ENCODE data around the gene TOM1L2.

TOM1L2 gene

GRCh38 chr17:17947966-17948365, 24.2 kb downstream of the TOM1L2 start:
- H3K79me2 ChIP-seq (ENCODE audit: control insufficient read depth, low read length) = no peaks in the 10 kb centered on the region
- H3K27ac ChIP-seq (ENCODE audit: low read depth, low read length) = no peak overlapping the region
- no peaks in the 10 kb centered on the region for H3K27me3 ChIP-seq (ENCODE audit: control insufficient read depth, low read length)
- no peak overlapping the region for H3K4me2 ChIP-seq (ENCODE audit: low read length)
- H3K36me3 ChIP-seq (ENCODE audit: control insufficient read depth, low read length) = no peaks in the 10 kb centered on the region
- H3K4me1 ChIP-seq (ENCODE audit: control insufficient read depth, low read length) = peaks cover 10% of the 10 kb centered on the region
- TF ChIP-seq EZH2phosphoT487 (IDR thresholded peaks at IDR 0.05; ENCODE audit: borderline replicate concordance, low read length) = no peak
- no peak for TF ChIP-seq CTCF (IDR thresholded peaks at IDR 0.05; ENCODE audit: low read depth, low read length, poor library complexity, severe bottlenecking)
- no peak overlapping the region for H3K4me3 ChIP-seq (ENCODE audit: low read length)
- no peaks in the 10 kb centered on the region for H3K9me3 ChIP-seq (ENCODE audit: control insufficient read depth, insufficient read depth, low read length)
- H4K20me1 ChIP-seq (ENCODE audit: control insufficient read depth, insufficient read depth, low read depth, low read length) = no peaks in the 10 kb centered on the region; the same call in 1 of the 2 replicates
- H3K9me2 ChIP-seq (replicated peaks; ENCODE audit: control insufficient read depth, low read length) = no peaks in the 10 kb centered on the region
- H3F3A ChIP-seq (ENCODE audit: control insufficient read depth, insufficient read depth) = no peaks in the 10 kb centered on the region

- no peaks in the 10 kb centered on the region for H3K79me2 ChIP-seq (ENCODE audit: control insufficient read depth, low read length)
- H3K36me3 ChIP-seq (ENCODE audit: control insufficient read depth, low read length) = no peaks in the 10 kb centered on the region
- H3K4me1 ChIP-seq (ENCODE audit: control insufficient read depth, low read length) = peaks cover 10% of the 10 kb centered on the region
- H3K4me3 ChIP-seq (ENCODE audit: low read length) = no peak overlapping the region
- H3K27ac ChIP-seq (ENCODE audit: low read depth, low read length) = no peak overlapping the region
- no peaks in the 10 kb centered on the region for H3K9me2 ChIP-seq (replicated peaks; ENCODE audit: control insufficient read depth, low read length)
- no peak for TF ChIP-seq CTCF (IDR thresholded peaks at IDR 0.05; ENCODE audit: low read depth, low read length, poor library complexity, severe bottlenecking)
- TF ChIP-seq EZH2phosphoT487 (IDR thresholded peaks at IDR 0.05; ENCODE audit: borderline replicate concordance, low read length) = no peak
- H4K20me1 ChIP-seq (ENCODE audit: control insufficient read depth, insufficient read depth, low read depth, low read length) = no peaks in the 10 kb centered on the region; the same call in 1 of the 2 replicates
- no peak overlapping the region for H3K4me2 ChIP-seq (ENCODE audit: low read length)
- no peaks in the 10 kb centered on the region for H3F3A ChIP-seq (ENCODE audit: control insufficient read depth, insufficient read depth)
- no peaks in the 10 kb centered on the region for H3K27me3 ChIP-seq (ENCODE audit: control insufficient read depth, low read length)
- no peaks in the 10 kb centered on the region for H3K9me3 ChIP-seq (ENCODE audit: control insufficient read depth, insufficient read depth, low read length)
Measured at GRCh38 chr17:17947309-17947708, 24.9 kb downstream of the TOM1L2 start.

GRCh38 chr17:17946093-17946492, 26.1 kb downstream of the TOM1L2 start:
- no peaks in the 10 kb centered on the region for H3F3A ChIP-seq (ENCODE audit: control insufficient read depth, insufficient read depth)
- H4K20me1 ChIP-seq (ENCODE audit: control insufficient read depth, insufficient read depth, low read depth, low read length) = no peaks in the 10 kb centered on the region; the same call in 1 of the 2 replicates
- no peaks in the 10 kb centered on the region for H3K36me3 ChIP-seq (ENCODE audit: control insufficient read depth, low read length)
- H3K4me3 ChIP-seq (ENCODE audit: low read length) = no peak overlapping the region
- H3K27ac ChIP-seq (ENCODE audit: low read depth, low read length) = no peak overlapping the region
- H3K27me3 ChIP-seq (ENCODE audit: control insufficient read depth, low read length) = no peaks in the 10 kb centered on the region
- TF ChIP-seq EZH2phosphoT487 (IDR thresholded peaks at IDR 0.05; ENCODE audit: borderline replicate concordance, low read length) = no peak
- TF ChIP-seq CTCF (IDR thresholded peaks at IDR 0.05; ENCODE audit: low read depth, low read length, poor library complexity, severe bottlenecking) = no peak
- H3K4me1 ChIP-seq (ENCODE audit: control insufficient read depth, low read length) = peaks cover 10% of the 10 kb centered on the region
- no peaks in the 10 kb centered on the region for H3K9me3 ChIP-seq (ENCODE audit: control insufficient read depth, insufficient read depth, low read length)
- H3K9me2 ChIP-seq (replicated peaks; ENCODE audit: control insufficient read depth, low read length) = no peaks in the 10 kb centered on the region
- no peak overlapping the region for H3K4me2 ChIP-seq (ENCODE audit: low read length)
- no peaks in the 10 kb centered on the region for H3K79me2 ChIP-seq (ENCODE audit: control insufficient read depth, low read length)
